Breast epithelium (tissue), 4 donors: ENCODE measurements around the gene INSR. TPM values are rescaled to one million over a fixed set of nuclear protein-coding genes. Genes with fewer than 3 reads are reported as not detected.
"Not testable (repeated sequence)": the region's sequence is repeated elsewhere in the genome, so short reads cannot be mapped to it uniquely, and the experiment has no call there.

Experiments
- DNase-seq, 2 donors: peaks; one replicate each; pipeline ENCODE4 v3.0.0-alpha.2; 2019; ENCODE audit warnings: low spot score in 2 of 2
- H3K27ac ChIP-seq, 2 donors: fragments of 200-600 bp; sonication (generic) in 1 of 2; one replicate each; pipeline ENCODE4 v1.5.1; 2016 to 2019; ENCODE audit warnings: mild to moderate bottlenecking in 1 of 2
- H3K27me3 ChIP-seq, 2 donors: fragments of 200-600 bp; sonication (generic) in 1 of 2; one replicate each; pipeline versions ENCODE4 v1.5.1 to v1.6.0; 2017 to 2019; ENCODE audit warnings: control low read depth in 1 of 2, mild to moderate bottlenecking in 1 of 2
- H3K36me3 ChIP-seq: fragments of 200-600 bp; one replicate; pipeline ENCODE4 v1.5.1; 2019
- H3K4me1 ChIP-seq, 2 donors: fragments of 200-600 bp; sonication (generic); one replicate each; pipeline ENCODE4 v1.5.1; 2016 to 2019; ENCODE audit warnings: control low read depth in 1 of 2
- H3K4me3 ChIP-seq, 3 donors: fragments of 200-600 bp; sonication (generic); 1 replicate in 2 of 3; 2 replicates in 1 of 3; pipeline ENCODE4 v1.5.1; 2016 to 2019; ENCODE audit warnings: mild to moderate bottlenecking in 3 of 3, moderate library complexity in 2 of 3
- H3K9me3 ChIP-seq, 2 donors: fragments of 200-600 bp; sonication (generic) in 1 of 2; one replicate each; pipeline ENCODE4 v1.5.1; 2016 to 2019; ENCODE audit warnings: control low read depth in 1 of 2
- CTCF ChIP-seq, 3 donors: fragments of 450-650 bp; IDR thresholded peaks; one replicate each; pipeline ENCODE4 v1.5.1; 2016 to 2017; ENCODE audit warnings: antibody characterized with exemption in 3 of 3, mild to moderate bottlenecking in 3 of 3, moderate library complexity in 3 of 3
- POLR2A ChIP-seq: fragments of 450-650 bp; IDR thresholded peaks from one replicate; pipeline ENCODE4 v1.6.1; 2016; ENCODE audit warnings: antibody characterized with exemption, mild to moderate bottlenecking, moderate library complexity
- POLR2AphosphoS5 ChIP-seq, 3 donors: sonication (generic); formaldehyde crosslinking; IDR thresholded peaks; one replicate each; pipeline ENCODE4 v1.6.1; 2017; ENCODE audit warnings: antibody characterized with exemption in 3 of 3
- intact Hi-C: fragments of 100-400 bp; cut with DNase I; formaldehyde crosslinking; loops from one replicate; pipeline ENCODE4 v1.15.1; 2023; ENCODE audit warnings: low total_unique reads
- total RNA-seq, 3 donors: library from RNA; depleted of rRNA; stranded (reverse); fragments of >200 nt; gene quantifications; one replicate each; pipeline ENCODE4 v1.1.0, GENCODE V29; 2016

Gene INSR
- total RNA-seq, 3 donors from 2014 or later, result 66.3 to 108 (median 104) TPM

GRCh38 chr19:7326105-7326877, 32.1 kb upstream of the INSR start:
- no peaks in the 10 kb centered on the region for H3K9me3 ChIP-seq
- DNase-seq, result no peak
- H3K4me1 ChIP-seq, result no peaks in the 10 kb centered on the region
- H3K27me3 ChIP-seq, result no peaks in the 10 kb centered on the region
- H3K36me3 ChIP-seq, result no peaks in the 10 kb centered on the region
- intact Hi-C loops, result no loop called here
- TF ChIP-seq POLR2AphosphoS5 (IDR thresholded peaks at IDR 0.05) (no peak), POLR2A (no peak), CTCF (IDR thresholded peaks at IDR 0.05) (no peak)
- no peak overlapping the region for H3K4me3 ChIP-seq
- H3K27ac ChIP-seq, result no peak overlapping the region

- Histone ChIP-seq H3K4me1 (no peaks in the 10 kb centered on the region), H3K9me3 (peaks cover 0 to 5% of the 10 kb centered on the region in 2 donors), H3K4me3 (no peak overlapping the region), H3K27ac (no peak overlapping the region), H3K27me3 (no peaks in the 10 kb centered on the region), H3K36me3 (no peaks in the 10 kb centered on the region)
- DNase-seq, result no peak
- intact Hi-C loops, result no loop called here
- no peak for TF ChIP-seq CTCF (IDR thresholded peaks at IDR 0.05)
- TF ChIP-seq POLR2AphosphoS5 (IDR thresholded peaks at IDR 0.05), result no peak
- no peak for TF ChIP-seq POLR2A
These were observed 24.0 kb upstream of the INSR start for GRCh38 chr19:7318176-7318575.

DNA sequence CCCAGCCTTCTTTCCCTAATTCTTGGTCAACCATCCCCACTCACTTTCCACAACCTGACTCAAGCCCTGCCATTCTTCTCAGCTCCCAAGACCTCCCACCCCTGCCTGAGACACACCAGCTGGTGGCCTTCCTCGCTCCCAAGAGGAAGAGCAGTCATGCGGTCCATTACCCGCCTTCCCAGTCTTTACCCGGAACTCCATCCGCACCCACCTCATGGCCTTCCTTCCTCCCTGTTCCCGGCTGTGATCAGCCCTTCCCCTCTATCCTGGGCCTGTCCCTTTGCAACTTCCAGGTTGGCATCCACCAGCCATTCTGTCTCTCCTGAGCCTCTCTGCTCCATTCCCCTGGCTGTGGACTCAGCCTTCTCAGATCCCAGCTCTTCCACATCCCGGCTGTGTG, 18.6 kb upstream of the INSR start:
- no peak for DNase-seq

GRCh38 chr19:7311911-7312310, 17.7 kb upstream of the INSR start:
- Histone ChIP-seq H3K27me3 (no peaks in the 10 kb centered on the region), H3K4me1 (no peaks in the 10 kb centered on the region), H3K4me3 (no peak overlapping the region), H3K9me3 (peaks cover 0 to 5% of the 10 kb centered on the region in 2 donors), H3K36me3 (no peaks in the 10 kb centered on the region), H3K27ac (no peak overlapping the region)
- intact Hi-C loops, result no loop called here
- TF ChIP-seq POLR2A, result no peak
- no peak for TF ChIP-seq CTCF (IDR thresholded peaks at IDR 0.05)
- TF ChIP-seq POLR2AphosphoS5 (IDR thresholded peaks at IDR 0.05), result no peak
- no peak for DNase-seq

More for the DNA sequence above, 18.6 kb upstream of the INSR start:
- Histone ChIP-seq H3K36me3 (no peaks in the 10 kb centered on the region), H3K27ac (no peak overlapping the region), H3K27me3 (no peaks in the 10 kb centered on the region), H3K9me3 (peaks cover 0 to 5% of the 10 kb centered on the region in 2 donors), H3K4me1 (no peaks in the 10 kb centered on the region), H3K4me3 (no peak overlapping the region)
- intact Hi-C loops, result no loop called here
- TF ChIP-seq POLR2AphosphoS5 (IDR thresholded peaks at IDR 0.05) (no peak), CTCF (IDR thresholded peaks at IDR 0.05) (no peak), POLR2A (no peak)

DNA sequence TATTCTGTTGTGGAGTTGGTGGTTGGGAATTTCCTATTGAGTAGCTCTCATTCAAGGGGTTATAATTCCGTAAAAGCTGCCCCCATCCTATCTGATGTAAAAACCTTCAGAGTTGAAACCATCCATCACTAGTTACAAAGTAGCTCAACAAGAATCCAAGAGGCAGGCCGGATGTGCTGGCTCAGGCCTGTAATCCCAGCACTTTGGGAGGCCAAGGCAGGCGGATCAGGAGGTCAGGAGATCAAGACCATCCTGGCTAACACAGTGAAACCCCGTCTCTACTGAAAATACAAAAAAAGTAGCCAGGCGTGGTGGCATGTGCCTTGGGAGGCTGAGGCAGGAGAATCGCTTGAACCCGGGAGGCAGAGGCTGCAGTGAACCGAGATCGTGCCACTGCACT, 14.1 kb upstream of the INSR start:
- intact Hi-C loops, DNase-seq, H3K27ac ChIP-seq, H3K4me1 ChIP-seq, H3K4me3 ChIP-seq, H3K36me3 ChIP-seq, H3K9me3 ChIP-seq, H3K27me3 ChIP-seq: not testable (repeated sequence)
